HepG2 (cell line): Measurements from ENCODE around the gene NSMCE3. TPM values are rescaled to one million over a fixed set of nuclear protein-coding genes. Genes with fewer than 3 reads are reported as not detected.

Experiments used
- ATAC-seq: fragments of 200-7000 bp; cut with Tn5 transposase; 3 replicates; pipeline ENCODE4 v1.9.1; 2020; ENCODE audit warnings: mild to moderate bottlenecking, moderate library complexity
- BruUV-seq: library from RNA; stranded (reverse); fragments of 400-500 nt; replicated peaks from 2 replicates; lab custom pipeline; 2021; lab: Mats Ljungman, UMichigan
- CTCF ChIA-PET: fragments of 300-600 bp; formaldehyde crosslinking; extraction: SDS; loops from one replicate; lab custom pipeline; 2021; ENCODE audit warnings: low total read pairs, inconsistent platforms, low intra/inter-chr PET ratio; lab: Yijun Ruan, JAX
- POLR2A ChIA-PET: fragments of 350-600 bp; sonication (Branson Sonifier 250); formaldehyde crosslinking; loops from one replicate; lab custom pipeline; 2020; ENCODE audit warnings: antibody characterized with exemption, inconsistent platforms; lab: Yijun Ruan, JAX
- DNase-seq: peaks from one replicate; pipeline ENCODE4 v3.0.0-alpha.2; 2015; ENCODE audit warnings: low spot score
- FAIRE-seq: peaks from 3 replicates; lab custom pipeline; 2011; peaks lifted over from hg19 to GRCh38; lab: Jason Lieb, UNC
- H2AFZ ChIP-seq: one replicate; pipeline ENCODE4 v1.6.1; 2011; ENCODE audit warnings: low read length, inconsistent platforms
- H3K27ac ChIP-seq: fragments of 300-600 bp; 3 replicates; pipeline ENCODE4 v1.8.0; 2011; ENCODE audit warnings: mixed run types, mild to moderate bottlenecking, mixed read lengths, low read length, inconsistent platforms; ENCODE audit not compliant: insufficient read depth; ENCODE audit errors: extremely low read length
- H3K27me3 ChIP-seq, 2 experiments: fragments of 200-600 bp in 1 of 2; 2 replicates in 1 of 2; 3 replicates in 1 of 2; pipeline versions ENCODE4 v1.6.0 to v1.8.0; 2011; ENCODE audit warnings: low read length in 2 of 2, mild to moderate bottlenecking in 2 of 2, moderate library complexity in 2 of 2, inconsistent platforms in 1 of 2; ENCODE audit not compliant: insufficient read depth in 2 of 2, control insufficient read depth in 1 of 2
- H3K36me3 ChIP-seq, 2 experiments: fragments of 200-600 bp in 1 of 2; replicated peaks in 1 of 2; 2 replicates in 1 of 2; 3 replicates in 1 of 2; pipeline versions ENCODE4 v1.5.1 to v1.8.0; 2011; ENCODE audit warnings: low read length in 2 of 2, inconsistent platforms in 1 of 2; ENCODE audit not compliant: insufficient read depth in 2 of 2, control insufficient read depth in 1 of 2
- H3K4me1 ChIP-seq: 2 replicates; pipeline ENCODE4 v1.5.1; 2012; ENCODE audit warnings: low read length, inconsistent platforms; ENCODE audit not compliant: insufficient read depth
- H3K4me2 ChIP-seq: 2 replicates; pipeline ENCODE4 v1.6.0; 2011; ENCODE audit warnings: low read depth, low read length, inconsistent platforms
- H3K4me3 ChIP-seq, 3 experiments: fragments of 200-600 bp in 1 of 3; sonication (generic), shearing (Covaris generic) in 1 of 3; replicated peaks in 1 of 3; 2 replicates each; pipeline ENCODE4 v1.5.1; 2011 to 2016; ENCODE audit warnings: low read length in 3 of 3, inconsistent platforms in 2 of 3, low read depth in 2 of 3, mild to moderate bottlenecking in 2 of 3, control low read depth in 1 of 3, mixed read lengths in 1 of 3; ENCODE audit not compliant: insufficient read depth in 1 of 3
- H3K79me2 ChIP-seq: one replicate; pipeline ENCODE4 v1.6.1; 2011; ENCODE audit warnings: low read length, inconsistent platforms; ENCODE audit not compliant: insufficient read depth
- H3K9ac ChIP-seq: 2 replicates; pipeline ENCODE4 v1.6.0; 2011; ENCODE audit warnings: mild to moderate bottlenecking, low read depth, low read length, inconsistent platforms; ENCODE audit not compliant: insufficient read depth
- H3K9me3 ChIP-seq: 2 replicates; pipeline ENCODE4 v1.5.1; 2012; ENCODE audit warnings: mild to moderate bottlenecking, low read length
- H4K20me1 ChIP-seq: 2 replicates; pipeline ENCODE4 v1.6.0; 2011; ENCODE audit warnings: inconsistent platforms, mild to moderate bottlenecking, low read length, moderate library complexity; ENCODE audit not compliant: insufficient read depth
- ARNTL ChIP-seq: sonication (generic); formaldehyde crosslinking; IDR thresholded peaks from 2 replicates; pipeline ENCODE4 v1.4.0; 2020; ENCODE audit warnings: mild to moderate bottlenecking, missing genetic modification reagents
- ETS1 ChIP-seq: sonication (generic); formaldehyde crosslinking; IDR thresholded peaks from 2 replicates; pipeline ENCODE4 v1.4.0; 2020; ENCODE audit warnings: missing genetic modification reagents
- FLYWCH1 ChIP-seq: sonication (generic); formaldehyde crosslinking; IDR thresholded peaks from 2 replicates; pipeline ENCODE4 v1.8.1; 2023; ENCODE audit warnings: mild to moderate bottlenecking, missing genetic modification reagents
- HOXA5 ChIP-seq: sonication (generic); formaldehyde crosslinking; IDR thresholded peaks from 2 replicates; pipeline ENCODE4 v1.4.0; 2020; ENCODE audit warnings: missing genetic modification reagents
- KIAA2018 ChIP-seq: sonication (generic); formaldehyde crosslinking; IDR thresholded peaks from 2 replicates; pipeline ENCODE4 v1.5.0; 2020; ENCODE audit warnings: mild to moderate bottlenecking, missing genetic modification reagents, borderline replicate concordance
- TFAP4 ChIP-seq: sonication (generic); IDR thresholded peaks from 2 replicates; pipeline ENCODE4 v1.6.1; 2016; ENCODE audit warnings: low read depth, borderline replicate concordance
- ZKSCAN1 ChIP-seq: fragments of 150-350 bp; IDR thresholded peaks from 2 replicates; pipeline ENCODE4 v1.6.1; 2014; ENCODE audit warnings: low read length
- ZNF549 ChIP-seq: sonication (generic); formaldehyde crosslinking; IDR thresholded peaks from 2 replicates; pipeline ENCODE4 v1.5.0; 2020; ENCODE audit warnings: missing genetic modification reagents
- WGBS: methylation state at CpG from one replicate; pipeline ENCODE4 v1.1.6; 2017; ENCODE audit warnings: low lambda C conversion rate; 5-methylcytosine and 5-hydroxymethylcytosine counted together
- in situ Hi-C: cut with HindIII; loops from 2 replicates; pipeline ENCODE4 v1.10.0; 2017; ENCODE audit warnings: low pct_unique_long_range_greater_than_20kb; ENCODE audit not compliant: extremely low pct_ligation_motif_present
- intact Hi-C: fragments of 100-400 bp; cut with micrococcal nuclease; formaldehyde crosslinking; loops from one replicate; pipeline ENCODE4 v1.10.0; 2022; ENCODE audit not compliant: unreplicated experiment
- polyA plus RNA-seq, 8 experiments: library from polyadenylated mRNA; depleted of rRNA in 3 of 8; stranded (reverse) in 7 of 8; unstranded in 1 of 8; fragments of >200 nt; fragmentation: Illumina TruSeq in 4 of 8; extraction: Trizol in 4 of 8; gene quantifications; 2 replicates each; pipeline versions ENCODE4 v1.2.1 to v1.2.3, GENCODE V29; 2011 to 2016; ENCODE audit warnings: low read depth in 4 of 8, missing spikeins in 1 of 8, mixed read lengths in 1 of 8; ENCODE audit not compliant: insufficient read depth in 1 of 8
- total RNA-seq, 5 experiments: library from RNA; depleted of rRNA; stranded (reverse); fragments of >200 nt; fragmentation: Illumina TruSeq; extraction: Trizol; gene quantifications; 2 replicates each; pipeline ENCODE4 v1.2.3, GENCODE V29; 2016; ENCODE audit warnings: low read depth in 1 of 5
- TF ChIP-seq, protein P1 (sequence below): IDR thresholded peaks from 2 replicates; pipeline ENCODE4 v1.6.1; 2012; ENCODE audit warnings: low read length, improper control_type of control experiment

Gene NSMCE3
- total and polyA plus RNA-seq, 2 of the 13 experiments (the other 11 are each of a cell fraction or from before 2014, with no cell fraction given) = 3.0 to 3.7 TPM

- CTCF ChIA-PET = no interaction called here
- no peaks in the 10 kb centered on the region for H3K4me1 ChIP-seq
- no peak for FAIRE-seq
- TF ChIP-seq HOXA5 (no peak), ZNF549 (no peak), ETS1 (no peak), TFAP4 (no peak), FLYWCH1 (no peak), ARNTL (CRISPR knock-in tag) (no peak), KIAA2018 (CRISPR knock-in tag) (no peak), ZKSCAN1 (no peak)
- TF ChIP-seq, protein P1, sequence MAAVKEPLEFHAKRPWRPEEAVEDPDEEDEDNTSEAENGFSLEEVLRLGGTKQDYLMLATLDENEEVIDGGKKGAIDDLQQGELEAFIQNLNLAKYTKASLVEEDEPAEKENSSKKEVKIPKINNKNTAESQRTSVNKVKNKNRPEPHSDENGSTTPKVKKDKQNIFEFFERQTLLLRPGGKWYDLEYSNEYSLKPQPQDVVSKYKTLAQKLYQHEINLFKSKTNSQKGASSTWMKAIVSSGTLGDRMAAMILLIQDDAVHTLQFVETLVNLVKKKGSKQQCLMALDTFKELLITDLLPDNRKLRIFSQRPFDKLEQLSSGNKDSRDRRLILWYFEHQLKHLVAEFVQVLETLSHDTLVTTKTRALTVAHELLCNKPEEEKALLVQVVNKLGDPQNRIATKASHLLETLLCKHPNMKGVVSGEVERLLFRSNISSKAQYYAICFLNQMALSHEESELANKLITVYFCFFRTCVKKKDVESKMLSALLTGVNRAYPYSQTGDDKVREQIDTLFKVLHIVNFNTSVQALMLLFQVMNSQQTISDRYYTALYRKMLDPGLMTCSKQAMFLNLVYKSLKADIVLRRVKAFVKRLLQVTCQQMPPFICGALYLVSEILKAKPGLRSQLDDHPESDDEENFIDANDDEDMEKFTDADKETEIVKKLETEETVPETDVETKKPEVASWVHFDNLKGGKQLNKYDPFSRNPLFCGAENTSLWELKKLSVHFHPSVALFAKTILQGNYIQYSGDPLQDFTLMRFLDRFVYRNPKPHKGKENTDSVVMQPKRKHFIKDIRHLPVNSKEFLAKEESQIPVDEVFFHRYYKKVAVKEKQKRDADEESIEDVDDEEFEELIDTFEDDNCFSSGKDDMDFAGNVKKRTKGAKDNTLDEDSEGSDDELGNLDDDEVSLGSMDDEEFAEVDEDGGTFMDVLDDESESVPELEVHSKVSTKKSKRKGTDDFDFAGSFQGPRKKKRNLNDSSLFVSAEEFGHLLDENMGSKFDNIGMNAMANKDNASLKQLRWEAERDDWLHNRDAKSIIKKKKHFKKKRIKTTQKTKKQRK = no peak
Observed at GRCh38 chr15:29312387-29312786, 42.8 kb upstream of the NSMCE3 start.

More at GRCh38 chr15:29312387-29312786, 42.8 kb upstream of the NSMCE3 start:
- 0% methylated on average over 2 of the region's 2 CpGs for WGBS
- in situ Hi-C loops (no loop called here), intact Hi-C loops (no loop called here)
- ATAC-seq (no peak), DNase-seq (no peak)
- Histone ChIP-seq H3K4me3 (no peak overlapping the region), H3K9me3 (no peaks in the 10 kb centered on the region), H3K27me3 (peaks cover 0 to 13% of the 10 kb centered on the region in 2 experiments; a peak in 1 of 5 replicates), H2AFZ (no peak overlapping the region), H3K79me2 (no peaks in the 10 kb centered on the region), H4K20me1 (no peaks in the 10 kb centered on the region), H3K9ac (no peak overlapping the region), H3K4me2 (no peak overlapping the region), H3K36me3 (no peaks in the 10 kb centered on the region), H3K27ac (no peak overlapping the region)
- no TSS peak for BruUV-seq
- POLR2A ChIA-PET = no interaction called here
